Neural progenitor cell (in vitro differentiated cells): ENCODE data around the gene GINS2. TPM values are rescaled to one million over a fixed set of nuclear protein-coding genes. Genes with fewer than 3 reads are reported as not detected.

ENCODE experiments used
- DNase-seq: peaks from one replicate; pipeline ENCODE4 v3.0.0-alpha.2; 2016; ENCODE audit warnings: low spot score
- H2AFZ ChIP-seq: fragments of 200-600 bp; sonication (generic); replicated peaks from 2 replicates; pipeline ENCODE4 v1.6.1; 2016; ENCODE audit warnings: antibody characterized with exemption
- H3F3A ChIP-seq: fragments of 200-600 bp; sonication (generic); 2 replicates; pipeline ENCODE4 v1.6.1; 2016; ENCODE audit warnings: antibody characterized with exemption, low read depth
- H3K27ac ChIP-seq: fragments of 200-600 bp; sonication (generic); 2 replicates; pipeline ENCODE4 v1.5.1; 2016; ENCODE audit warnings: mild to moderate bottlenecking
- H3K27me3 ChIP-seq: fragments of 200-600 bp; sonication (generic); 2 replicates; pipeline ENCODE4 v1.6.1; 2016; ENCODE audit warnings: mild to moderate bottlenecking, moderate library complexity
- H3K36me3 ChIP-seq: fragments of 200-600 bp; sonication (generic); 2 replicates; pipeline ENCODE4 v1.5.1; 2016
- H3K4me1 ChIP-seq: fragments of 200-600 bp; sonication (generic); 2 replicates; pipeline ENCODE4 v1.6.1; 2016; ENCODE audit warnings: mixed run types
- H3K4me2 ChIP-seq: fragments of 200-600 bp; sonication (generic); 2 replicates; pipeline ENCODE4 v1.6.1; 2016
- H3K4me3 ChIP-seq: fragments of 200-600 bp; sonication (generic); 2 replicates; pipeline ENCODE4 v1.5.1; 2016
- H3K79me2 ChIP-seq: fragments of 200-600 bp; sonication (generic); 2 replicates; pipeline ENCODE4 v1.6.1; 2016; ENCODE audit warnings: low read depth
- H3K9ac ChIP-seq: fragments of 200-600 bp; sonication (generic); 2 replicates; pipeline ENCODE4 v1.6.1; 2016
- H3K9me3 ChIP-seq: fragments of 200-600 bp; sonication (generic); 2 replicates; pipeline ENCODE4 v1.5.1; 2016; ENCODE audit warnings: low read depth
- H4K20me1 ChIP-seq: fragments of 200-600 bp; sonication (generic); 2 replicates; pipeline ENCODE4 v1.6.1; 2016; ENCODE audit warnings: low read depth
- H3K27ac Mint-ChIP-seq: 3 replicates; pipeline ENCODE4 v1.8.0; 2021; ENCODE audit warnings: mixed read lengths
- H3K27me3 Mint-ChIP-seq: 2 replicates; pipeline ENCODE4 v1.8.0; 2022; ENCODE audit warnings: low read depth, mild to moderate bottlenecking, inconsistent platforms, moderate library complexity, mixed read lengths; ENCODE audit not compliant: insufficient read depth
- H3K36me3 Mint-ChIP-seq: 3 replicates; pipeline ENCODE4 v1.8.0; 2021; ENCODE audit warnings: mixed read lengths
- H3K4me1 Mint-ChIP-seq: 3 replicates; pipeline ENCODE4 v1.8.0; 2021; ENCODE audit warnings: mixed read lengths
- H3K4me3 Mint-ChIP-seq: 3 replicates; pipeline ENCODE4 v1.8.0; 2021; ENCODE audit warnings: mild to moderate bottlenecking, moderate library complexity, mixed read lengths
- H3K9me3 Mint-ChIP-seq: 3 replicates; pipeline ENCODE4 v1.8.0; 2020; ENCODE audit warnings: mixed read lengths
- EZH2 ChIP-seq: fragments of 200-600 bp; sonication (generic); IDR thresholded peaks from 2 replicates; pipeline ENCODE4 v1.6.1; 2017; ENCODE audit warnings: antibody characterized with exemption, mild to moderate bottlenecking, moderate library complexity
- EZH2phosphoT487 ChIP-seq: fragments of 200-600 bp; sonication (generic); IDR thresholded peaks from 2 replicates; pipeline ENCODE4 v1.6.1; 2017; ENCODE audit warnings: antibody characterized with exemption
- small RNA-seq: library from RNA; depleted of rRNA; stranded (forward); fragments of <200 nt; gene quantifications from one replicate; pipeline ENCODE3, GENCODE V24; 2015
- total RNA-seq: library from RNA; depleted of rRNA; stranded (reverse); fragments of >200 nt; gene quantifications from 2 replicates; pipeline ENCODE4 v1.2.3, GENCODE V29; 2015; ENCODE audit warnings: low replicate concordance
- TF ChIP-seq, protein P1 (sequence below): fragments of 200-600 bp; sonication (generic); IDR thresholded peaks from 2 replicates; pipeline ENCODE4 v1.5.1; 2017; ENCODE audit warnings: antibody characterized with exemption, mild to moderate bottlenecking

GINS2 gene
- total RNA-seq, 1 donor from 2014 or later = 47.9 TPM

DNA sequence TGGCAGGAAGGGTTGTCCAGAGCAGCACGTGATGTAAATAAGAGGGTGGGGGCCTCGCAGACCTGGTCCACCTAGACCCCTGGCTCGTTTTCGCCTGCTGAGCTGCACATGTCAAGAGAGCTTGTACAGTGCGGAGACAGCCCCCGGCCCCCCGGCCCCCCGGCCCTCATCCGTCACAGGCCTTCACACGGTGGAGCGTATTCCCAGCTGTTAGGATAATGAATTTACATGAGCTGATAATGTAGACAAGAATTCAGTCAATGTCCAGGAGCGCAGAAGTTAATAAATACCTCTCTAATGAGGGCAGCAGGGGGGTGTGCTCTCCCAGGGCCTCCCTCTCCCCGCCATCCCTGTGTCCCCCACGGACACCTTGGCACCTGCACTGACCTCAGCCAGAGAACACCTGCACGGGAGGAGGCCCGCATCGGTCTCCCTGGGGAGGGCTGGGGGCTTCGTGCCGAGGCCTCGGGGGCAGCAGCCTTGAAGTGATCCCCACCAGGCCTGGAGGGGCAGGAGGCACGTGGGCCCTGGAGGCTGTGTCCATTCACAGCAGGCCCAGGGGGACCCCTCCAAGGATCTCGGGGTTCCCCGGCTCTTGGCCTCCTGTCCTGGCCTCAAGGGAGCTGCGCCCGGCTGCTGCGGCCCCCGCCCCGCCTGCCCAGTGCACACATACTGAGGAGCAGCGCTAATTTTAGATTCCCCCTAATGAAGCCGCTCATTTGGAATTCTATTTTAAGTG is 61.1 kb downstream of the GINS2 start:
- Histone ChIP-seq H4K20me1 (peaks cover 55% of the 10 kb centered on the region), H3F3A (peaks cover 35% of the 10 kb centered on the region), H3K27ac (peak overlapping the region; percentile 51), H3K4me2 (peak overlapping the region; percentile 71), H2AFZ (no peak overlapping the region), H3K9me3 (no peaks in the 10 kb centered on the region), H3K36me3 (no peaks in the 10 kb centered on the region), H3K4me1 (peaks cover 27% of the 10 kb centered on the region), H3K4me3 (no peak overlapping the region), H3K27me3 (no peaks in the 10 kb centered on the region), H3K79me2 (peaks cover 89% of the 10 kb centered on the region), H3K9ac (no peak overlapping the region)
- H3K4me1 Mint-ChIP-seq = peaks cover 42% of the 10 kb centered on the region
- peaks cover 16% of the 10 kb centered on the region for H3K27me3 Mint-ChIP-seq
- no peak for DNase-seq
- peaks cover 8% of the 10 kb centered on the region for H3K9me3 Mint-ChIP-seq
- TF ChIP-seq, protein P1, sequence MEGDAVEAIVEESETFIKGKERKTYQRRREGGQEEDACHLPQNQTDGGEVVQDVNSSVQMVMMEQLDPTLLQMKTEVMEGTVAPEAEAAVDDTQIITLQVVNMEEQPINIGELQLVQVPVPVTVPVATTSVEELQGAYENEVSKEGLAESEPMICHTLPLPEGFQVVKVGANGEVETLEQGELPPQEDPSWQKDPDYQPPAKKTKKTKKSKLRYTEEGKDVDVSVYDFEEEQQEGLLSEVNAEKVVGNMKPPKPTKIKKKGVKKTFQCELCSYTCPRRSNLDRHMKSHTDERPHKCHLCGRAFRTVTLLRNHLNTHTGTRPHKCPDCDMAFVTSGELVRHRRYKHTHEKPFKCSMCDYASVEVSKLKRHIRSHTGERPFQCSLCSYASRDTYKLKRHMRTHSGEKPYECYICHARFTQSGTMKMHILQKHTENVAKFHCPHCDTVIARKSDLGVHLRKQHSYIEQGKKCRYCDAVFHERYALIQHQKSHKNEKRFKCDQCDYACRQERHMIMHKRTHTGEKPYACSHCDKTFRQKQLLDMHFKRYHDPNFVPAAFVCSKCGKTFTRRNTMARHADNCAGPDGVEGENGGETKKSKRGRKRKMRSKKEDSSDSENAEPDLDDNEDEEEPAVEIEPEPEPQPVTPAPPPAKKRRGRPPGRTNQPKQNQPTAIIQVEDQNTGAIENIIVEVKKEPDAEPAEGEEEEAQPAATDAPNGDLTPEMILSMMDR = no peak
- TF ChIP-seq EZH2phosphoT487 (no peak), EZH2 (no peak)
- H3K27ac Mint-ChIP-seq = no peak overlapping the region
- H3K36me3 Mint-ChIP-seq = peaks cover 9% of the 10 kb centered on the region
- H3K4me3 Mint-ChIP-seq = peak overlapping the region; percentile 63

DNA sequence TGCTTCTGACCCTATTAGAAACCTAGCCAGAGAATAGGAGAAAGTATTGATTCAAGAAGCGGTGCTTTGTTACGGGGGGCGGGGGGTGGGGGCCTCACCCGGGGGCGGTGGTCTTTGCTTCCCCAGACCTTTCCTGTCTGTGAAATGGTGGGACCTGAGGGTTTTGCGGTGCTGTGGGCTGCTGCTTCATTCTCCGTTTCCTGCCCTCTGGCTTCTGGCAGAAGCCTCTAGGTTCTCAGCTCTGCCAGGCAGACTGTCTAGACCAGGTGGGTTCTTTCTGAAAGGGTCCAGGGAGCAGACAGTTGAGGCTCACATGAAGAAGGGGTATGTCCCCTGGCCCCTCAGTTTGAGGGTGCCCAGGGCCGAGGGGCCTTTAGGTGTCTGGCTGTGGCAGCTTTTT is 61.7 kb downstream of the GINS2 start:
- H3K27ac Mint-ChIP-seq = no peak overlapping the region
- H3K27me3 ChIP-seq = no peaks in the 10 kb centered on the region
- DNase-seq = no peak
- H3F3A ChIP-seq = peaks cover 35% of the 10 kb centered on the region
- peak overlapping the region; percentile 63 for H3K4me3 Mint-ChIP-seq
- H3K36me3 Mint-ChIP-seq = peaks cover 11% of the 10 kb centered on the region
- H3K9me3 Mint-ChIP-seq = peaks cover 10% of the 10 kb centered on the region
- no peak overlapping the region for H2AFZ ChIP-seq
- H4K20me1 ChIP-seq = peaks cover 55% of the 10 kb centered on the region
- H3K4me2 ChIP-seq = peak overlapping the region; percentile 71
- no peak overlapping the region for H3K9ac ChIP-seq
- peaks cover 46% of the 10 kb centered on the region for H3K4me1 Mint-ChIP-seq
- H3K27me3 Mint-ChIP-seq = peaks cover 16% of the 10 kb centered on the region
- H3K36me3 ChIP-seq = no peaks in the 10 kb centered on the region
- H3K4me3 ChIP-seq = no peak overlapping the region
- no peak for TF ChIP-seq EZH2phosphoT487
- TF ChIP-seq, protein P1 = no peak
- no peak for TF ChIP-seq EZH2
- H3K79me2 ChIP-seq = peaks cover 89% of the 10 kb centered on the region
- peak overlapping the region; percentile 51 for H3K27ac ChIP-seq
- H3K9me3 ChIP-seq = no peaks in the 10 kb centered on the region
- H3K4me1 ChIP-seq = peaks cover 27% of the 10 kb centered on the region

Small RNAs within 50 kb of the gene (small RNA-seq; reads per million reads assigned to genes)
- not detected for gene RN7SL381P

Other genes starting within 250 kb of the GINS2 start
- 7.7 and 20.4 TPM in 2 replicates for gene GSE1, start 75.6 kb downstream of the GINS2 start, total RNA-seq
- 1.1 TPM in 1 of 2 replicates, not detected in the other for gene C16orf74, start 62.1 kb upstream of the GINS2 start, total RNA-seq
- 25.1 and 38.7 TPM in 2 replicates for gene EMC8, start 110.6 kb upstream of the GINS2 start, total RNA-seq
- 308 and 386 TPM in 2 replicates for gene COX4I1, start 110.7 kb upstream of the GINS2 start, total RNA-seq
- 1.2 and 2.0 TPM in 2 replicates for gene IRF8, start 210.2 kb upstream of the GINS2 start, total RNA-seq